Natural killer cell treated with Interleukin-12 subunit alpha and Interleukin-12 subunit beta and Interleukin-15 and Interleukin-18, amount 100 ng/mL, for 72 hours (primary cell): Measurements from ENCODE around the gene HRH3. TPM values are rescaled to one million over a fixed set of nuclear protein-coding genes. Genes with fewer than 3 reads are reported as not detected.
A peak's percentile ranks its signal among the peaks of the same experiment; 100 is the strongest.

Experiments used
- ATAC-seq, 2 donors: fragments of 150-1000 bp; cut with Tn5 transposase in 1 of 2; sonication (Bioruptor Pico), chemical (Tn5 transposase) in 1 of 2; 2 replicates each; pipeline ENCODE4 v1.10.0; 2021
- DNase-seq: peaks from one replicate; pipeline ENCODE4 v3.0.0; 2022; ENCODE audit warnings: low spot score
- H3K27ac Mint-ChIP-seq, 2 donors: 1 replicate in 1 of 2; 2 replicates in 1 of 2; pipeline ENCODE4 v1.8.0; 2022; ENCODE audit warnings: mixed read lengths in 2 of 2, mild to moderate bottlenecking in 1 of 2, moderate library complexity in 1 of 2
- H3K27me3 Mint-ChIP-seq, 2 donors: 1 replicate in 1 of 2; 2 replicates in 1 of 2; pipeline ENCODE4 v1.8.0; 2022; ENCODE audit warnings: mixed read lengths in 2 of 2
- H3K36me3 Mint-ChIP-seq: one replicate; pipeline ENCODE4 v1.8.0; 2022; ENCODE audit warnings: mixed read lengths
- H3K4me1 Mint-ChIP-seq, 2 donors: 1 replicate in 1 of 2; 2 replicates in 1 of 2; pipeline ENCODE4 v1.8.0; 2022; ENCODE audit warnings: low read depth in 2 of 2, mixed read lengths in 2 of 2, mild to moderate bottlenecking in 1 of 2
- H3K4me3 Mint-ChIP-seq: one replicate; pipeline ENCODE4 v1.8.0; 2022; ENCODE audit warnings: mixed read lengths
- H3K9me3 Mint-ChIP-seq: 2 replicates; pipeline ENCODE4 v1.8.0; 2022; ENCODE audit warnings: mixed read lengths
- total RNA-seq, 2 donors: library from RNA; stranded (reverse); gene quantifications; one replicate each; pipeline ENCODE4 v1.2.3, GENCODE V29; 2022

HRH3 gene
- total RNA-seq, 2 donors from 2014 or later, result not detected

DNA sequence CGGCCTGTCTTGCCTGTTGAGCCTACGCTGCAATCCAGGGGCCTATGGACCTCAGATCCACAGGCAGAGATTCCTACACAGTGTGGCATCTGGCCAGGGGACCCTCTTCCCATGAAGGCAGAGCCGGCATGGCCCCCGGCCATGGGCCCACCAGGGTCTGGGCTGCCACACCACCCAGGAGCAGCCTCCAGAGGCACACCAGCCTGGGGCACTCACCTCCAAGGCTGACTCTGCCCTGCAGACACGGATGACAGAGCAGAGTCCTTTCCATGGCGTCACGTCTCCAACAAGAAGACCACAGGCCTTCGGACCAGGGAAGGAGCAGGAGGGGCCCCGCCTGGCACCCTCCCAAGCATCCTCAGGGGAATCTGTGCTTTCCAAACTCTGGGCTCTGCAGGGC lies 3.5 kb upstream of the HRH3 start:
- DNase-seq, result no peak
- H3K36me3 Mint-ChIP-seq, result no peaks in the 10 kb centered on the region
- H3K4me1 Mint-ChIP-seq, result peaks cover 0 to 5% of the 10 kb centered on the region in 2 donors
- peaks cover 22 to 26% of the 10 kb centered on the region in 2 donors for H3K27me3 Mint-ChIP-seq
- ATAC-seq, result no peak
- H3K9me3 Mint-ChIP-seq, result no peaks in the 10 kb centered on the region
- no peak overlapping the region for H3K27ac Mint-ChIP-seq
- H3K4me3 Mint-ChIP-seq, result no peak overlapping the region

DNA sequence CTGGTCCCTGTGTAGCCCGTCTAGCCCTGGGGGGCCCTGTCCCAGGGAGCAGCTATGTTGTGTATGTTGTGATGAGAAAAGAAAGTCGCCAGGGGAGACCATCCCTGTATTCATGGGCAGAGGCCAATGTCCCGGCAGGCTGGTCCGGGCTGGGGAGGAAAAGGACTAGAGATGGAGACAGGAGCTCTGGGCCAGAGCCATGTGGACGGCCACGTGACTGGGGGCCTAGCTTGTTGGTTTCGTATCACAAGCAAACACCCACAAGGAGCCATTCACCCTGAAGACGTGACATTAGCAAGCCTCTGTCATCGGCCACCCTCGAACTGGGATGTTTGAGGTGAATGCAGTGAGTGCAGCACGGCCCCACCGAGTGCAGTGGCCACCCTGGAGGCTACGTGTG lies 2.9 kb upstream of the HRH3 start:
- Mint-ChIP-seq H3K4me1 (peaks cover 0 to 5% of the 10 kb centered on the region in 2 donors), H3K9me3 (no peaks in the 10 kb centered on the region), H3K27ac (no peak overlapping the region), H3K36me3 (no peaks in the 10 kb centered on the region), H3K4me3 (no peak overlapping the region), H3K27me3 (peaks cover 22 to 26% of the 10 kb centered on the region in 2 donors)
- DNase-seq (no peak), ATAC-seq (no peak)

DNA sequence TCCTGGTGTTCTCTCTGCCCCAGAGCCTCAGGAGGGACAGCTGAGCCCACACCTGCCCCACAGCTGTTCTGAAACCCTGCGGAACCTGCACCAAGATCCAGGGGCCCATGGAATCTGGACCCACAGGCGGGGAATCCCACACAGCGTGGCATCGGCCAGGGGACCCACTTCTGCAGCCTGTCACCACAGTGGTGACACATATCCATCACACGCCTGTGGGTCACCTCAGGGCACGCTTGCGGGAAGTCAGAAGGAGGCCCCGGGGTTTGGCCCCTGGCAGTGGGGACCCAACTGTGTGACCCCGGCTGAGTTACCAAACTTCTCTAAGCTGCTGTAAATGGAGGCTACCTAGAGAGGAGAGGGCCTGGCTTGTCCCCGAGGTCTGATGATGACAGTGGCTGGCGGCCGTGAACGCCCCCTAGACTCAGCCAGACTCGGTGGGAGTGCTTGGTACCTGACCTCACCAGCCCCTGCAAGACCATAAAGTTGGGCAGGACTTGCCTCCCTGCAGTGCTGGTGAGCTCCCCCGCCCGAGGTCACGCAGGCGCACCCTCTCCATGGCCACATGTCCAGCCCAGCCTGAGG lies 2.3 kb upstream of the HRH3 start:
- Mint-ChIP-seq H3K4me3 (no peak overlapping the region), H3K27me3 (peaks cover 22 to 26% of the 10 kb centered on the region in 2 donors), H3K36me3 (no peaks in the 10 kb centered on the region), H3K27ac (no peak overlapping the region), H3K9me3 (no peaks in the 10 kb centered on the region), H3K4me1 (peaks cover 0 to 5% of the 10 kb centered on the region in 2 donors)
- no peak for ATAC-seq
- DNase-seq, result no peak

DNA sequence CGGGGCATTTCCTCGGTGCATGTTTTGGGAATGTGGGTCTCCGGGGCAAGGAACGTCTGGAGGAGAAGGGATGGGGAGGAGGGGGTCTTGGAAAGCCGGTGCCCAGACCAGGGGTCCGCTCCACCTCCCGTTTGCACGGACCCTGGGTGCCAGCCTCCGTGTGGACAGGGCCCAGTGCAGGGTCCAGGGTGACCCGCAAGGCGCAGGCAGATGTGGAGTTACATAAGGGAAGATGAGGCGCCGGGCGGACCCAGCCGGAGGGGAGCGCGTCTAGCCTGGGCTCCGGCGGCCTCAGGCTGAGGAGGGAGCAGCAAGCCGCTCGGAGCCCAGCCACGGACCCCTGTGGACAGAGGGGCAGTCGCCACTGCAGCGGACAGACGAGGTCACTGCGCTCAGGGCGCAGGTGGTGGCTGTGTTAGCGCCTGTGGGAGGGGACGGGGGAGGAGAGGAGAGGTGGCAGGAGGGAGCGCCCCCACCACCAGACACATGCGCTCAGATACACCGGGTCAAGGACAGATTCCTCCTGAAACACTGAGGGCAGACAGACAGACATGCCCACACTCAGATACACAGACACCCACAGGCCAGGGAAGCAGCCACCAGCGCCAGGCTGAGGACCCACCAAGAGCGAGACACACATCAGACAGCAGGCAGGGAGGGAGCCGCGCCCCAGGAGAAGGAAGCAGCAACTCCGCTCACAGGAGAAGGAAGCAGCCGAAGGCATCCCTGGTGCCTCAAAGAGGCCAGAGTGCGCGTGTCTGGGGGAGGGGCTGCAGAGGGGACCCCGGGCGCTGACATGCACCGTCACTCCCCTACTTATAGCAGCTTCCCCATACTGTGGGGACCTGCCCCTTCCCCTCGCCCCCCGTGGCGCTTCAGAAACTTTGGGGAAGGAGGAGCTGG lies 839 bp upstream of the HRH3 start:
- no peak overlapping the region for H3K27ac Mint-ChIP-seq
- H3K9me3 Mint-ChIP-seq, result no peaks in the 10 kb centered on the region
- no peak for ATAC-seq
- no peaks in the 10 kb centered on the region for H3K36me3 Mint-ChIP-seq
- no peak overlapping the region for H3K4me3 Mint-ChIP-seq
- peaks cover 0 to 5% of the 10 kb centered on the region in 2 donors for H3K4me1 Mint-ChIP-seq
- H3K27me3 Mint-ChIP-seq, result peaks cover 19 to 23% of the 10 kb centered on the region in 2 donors
- no peak for DNase-seq

DNA sequence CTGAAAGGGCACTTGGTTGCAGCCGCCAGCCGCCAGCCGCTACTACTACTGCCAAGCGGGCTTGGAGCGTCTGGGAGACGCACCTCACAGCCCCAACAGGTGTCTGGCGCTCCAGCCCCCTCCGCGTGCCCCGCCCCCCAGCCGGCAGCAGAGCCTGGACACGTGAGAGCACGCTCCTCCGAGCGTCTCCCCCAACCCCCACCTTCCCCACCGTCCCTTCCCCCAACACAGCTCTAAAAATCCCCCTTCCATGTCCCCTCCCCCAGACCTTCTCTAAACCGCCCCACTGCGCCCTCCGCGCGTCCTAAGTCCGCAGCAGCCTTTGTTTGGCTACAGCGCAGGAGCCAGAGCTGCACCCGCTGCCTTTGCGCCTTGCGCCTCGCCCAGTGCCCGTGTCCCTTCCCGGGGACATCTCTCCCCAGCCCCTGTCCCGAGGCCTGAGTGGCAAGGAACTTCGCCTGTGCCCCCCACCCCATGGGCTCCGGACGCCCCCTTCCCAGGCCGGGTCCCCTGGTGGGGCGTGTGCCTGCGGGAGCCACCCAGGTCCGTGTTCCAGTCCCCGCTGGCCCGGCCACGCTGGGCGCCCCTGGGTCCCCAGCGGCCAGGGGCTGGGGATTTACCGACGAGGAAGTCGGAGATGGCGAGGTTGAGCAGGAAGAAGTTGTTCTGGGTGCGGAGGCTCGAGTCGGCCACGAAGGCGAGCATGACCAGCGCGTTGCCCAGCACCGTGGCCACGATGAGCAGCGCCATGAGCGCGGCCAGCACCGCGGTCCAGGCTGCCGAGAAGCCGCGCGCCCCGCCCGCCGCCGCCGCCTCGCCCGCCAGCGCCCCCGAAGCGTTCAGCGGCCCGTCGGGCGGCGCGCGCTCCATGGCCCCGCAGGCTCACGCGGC lies 732 bp downstream of the HRH3 start:
- Mint-ChIP-seq H3K27me3 (peaks cover 10 to 20% of the 10 kb centered on the region in 2 donors), H3K27ac (no peak overlapping the region), H3K4me3 (no peak overlapping the region), H3K9me3 (no peaks in the 10 kb centered on the region), H3K36me3 (no peaks in the 10 kb centered on the region), H3K4me1 (peaks cover 0 to 5% of the 10 kb centered on the region in 2 donors)
- DNase-seq (no peak), ATAC-seq (peak in 1 of 2 donors; percentile 19)

DNA sequence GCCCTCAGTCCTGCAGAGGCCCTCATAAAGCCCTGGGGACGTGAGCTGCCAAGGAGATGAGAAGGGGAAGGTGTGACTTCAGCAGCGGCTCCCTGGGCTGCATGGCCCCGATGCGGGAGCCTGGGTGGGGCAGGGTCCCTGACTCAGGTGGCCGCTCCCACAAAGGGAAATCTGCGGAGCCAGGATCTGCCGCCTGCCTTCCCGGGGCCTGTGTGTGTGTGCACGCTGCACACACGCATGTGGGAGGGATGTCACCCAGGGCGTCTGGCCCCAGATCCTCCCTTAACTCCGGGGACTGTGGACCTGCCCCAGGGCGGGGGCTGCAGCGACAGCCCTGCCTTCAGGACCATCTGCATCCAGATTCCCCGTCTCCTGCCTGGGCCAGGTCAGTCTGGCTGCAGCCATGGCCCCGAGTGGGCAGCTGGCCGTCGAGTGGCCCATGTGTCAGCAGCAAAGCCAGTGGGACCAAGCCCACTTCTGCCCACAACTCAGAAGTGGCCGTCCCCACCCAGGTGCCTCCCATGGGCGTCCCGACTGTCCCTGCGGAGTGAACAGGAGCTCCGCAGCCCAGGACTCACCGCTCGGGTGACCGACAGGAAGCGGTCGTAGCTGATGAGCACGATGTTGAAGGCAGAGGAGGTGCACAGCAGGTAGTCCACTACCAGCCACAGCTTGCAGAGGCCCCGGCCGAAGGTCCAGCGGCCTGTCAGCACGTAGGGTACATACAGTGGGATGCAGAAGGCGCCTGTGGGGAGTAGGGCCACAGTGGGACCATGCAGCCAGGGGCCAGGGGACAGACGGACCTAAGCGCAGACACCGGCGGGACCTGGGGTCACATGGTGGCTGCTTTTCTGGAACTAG lies 1.9 kb downstream of the HRH3 start:
- no peak overlapping the region for H3K27ac Mint-ChIP-seq
- H3K4me3 Mint-ChIP-seq, result peak overlapping the region; percentile 15
- no peaks in the 10 kb centered on the region for H3K36me3 Mint-ChIP-seq
- no peaks in the 10 kb centered on the region for H3K9me3 Mint-ChIP-seq
- ATAC-seq (no peak), DNase-seq (no peak)
- peaks cover 0 to 5% of the 10 kb centered on the region in 2 donors for H3K4me1 Mint-ChIP-seq
- H3K27me3 Mint-ChIP-seq, result peaks cover 9 to 18% of the 10 kb centered on the region in 2 donors

DNA sequence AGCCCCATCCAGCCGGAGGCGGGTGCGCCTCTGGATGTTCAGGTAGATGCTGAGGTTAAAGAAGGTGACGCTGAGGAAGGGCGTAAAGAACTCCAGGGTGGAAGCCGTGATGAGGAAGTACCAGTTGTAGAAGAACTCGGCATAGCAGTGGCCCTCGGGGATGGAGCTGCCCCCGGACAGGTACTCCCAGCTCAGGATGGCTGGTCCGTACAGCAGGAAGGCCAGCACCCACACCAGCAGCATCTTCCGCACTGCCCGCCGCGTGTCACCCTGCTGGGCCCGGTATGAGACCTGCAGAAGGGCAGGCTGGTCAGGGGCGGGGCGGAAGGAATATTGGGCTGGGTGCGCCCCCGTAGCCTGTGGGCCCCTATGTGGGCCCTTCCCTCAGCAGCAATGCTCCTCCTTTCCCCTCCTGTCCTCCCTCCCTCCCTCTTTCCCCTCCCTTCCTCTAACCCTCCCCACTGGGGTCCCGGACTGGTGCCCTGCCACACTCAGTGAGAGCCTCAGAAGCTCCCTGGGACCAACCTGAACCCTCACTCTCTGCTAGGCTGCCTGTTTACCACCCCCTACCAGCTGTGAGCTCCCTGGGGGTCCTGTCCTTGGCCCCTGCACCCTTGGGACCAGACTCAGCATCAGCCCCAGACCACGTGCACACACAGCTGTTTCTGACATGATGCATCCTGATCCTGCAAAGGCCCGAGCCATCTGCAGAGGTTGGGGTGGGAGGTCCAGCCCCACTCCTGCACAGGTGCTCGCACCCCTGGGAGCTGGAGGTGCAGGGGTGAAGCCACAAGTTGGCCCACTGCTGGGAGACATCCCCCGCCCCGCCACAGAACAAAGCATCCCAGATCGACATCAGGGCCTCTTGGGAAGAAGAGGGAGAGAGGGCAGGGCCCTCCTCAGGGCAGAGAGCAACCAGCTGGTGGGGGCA lies 3.2 kb downstream of the HRH3 start:
- ATAC-seq, result no peak
- H3K4me1 Mint-ChIP-seq, result peaks cover 0 to 5% of the 10 kb centered on the region in 2 donors
- H3K27me3 Mint-ChIP-seq, result peaks cover 9 to 15% of the 10 kb centered on the region in 2 donors
- no peak for DNase-seq
- no peaks in the 10 kb centered on the region for H3K36me3 Mint-ChIP-seq
- no peak overlapping the region for H3K4me3 Mint-ChIP-seq
- no peaks in the 10 kb centered on the region for H3K9me3 Mint-ChIP-seq
- no peak overlapping the region for H3K27ac Mint-ChIP-seq

DNA sequence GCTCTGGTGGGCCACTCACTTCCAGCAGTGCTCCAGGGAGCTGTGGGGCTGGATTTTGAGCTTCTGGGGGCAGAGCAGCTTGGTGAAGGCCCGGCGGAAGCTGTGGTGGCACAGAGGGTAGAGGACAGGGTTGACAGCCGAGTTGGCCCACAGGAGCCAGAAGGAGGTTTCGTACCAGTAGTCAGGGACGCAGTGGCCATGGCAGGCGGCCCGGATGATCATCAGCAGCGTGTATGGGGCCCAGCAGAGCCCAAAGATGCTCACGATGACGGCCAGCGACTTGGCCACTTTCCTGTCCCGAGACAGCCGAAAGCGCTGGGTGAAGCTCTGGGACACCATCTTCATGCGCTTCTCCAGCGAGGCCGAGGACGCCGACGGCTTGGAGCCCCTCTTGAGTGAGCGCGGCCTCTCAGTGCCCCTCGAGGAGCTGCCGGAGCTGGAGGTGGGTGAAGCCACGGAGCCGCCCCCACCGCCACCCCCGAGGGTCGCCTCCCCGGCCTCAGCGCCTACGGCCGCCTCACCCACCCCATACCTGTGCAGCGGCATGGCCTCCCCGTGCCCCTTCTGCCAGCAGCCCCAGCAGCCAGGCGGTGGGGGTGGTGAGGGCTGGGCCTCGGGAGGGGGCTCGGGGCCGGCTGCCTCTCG lies 4.0 kb downstream of the HRH3 start:
- Mint-ChIP-seq H3K27me3 (peaks cover 4 to 12% of the 10 kb centered on the region in 2 donors), H3K9me3 (no peaks in the 10 kb centered on the region), H3K4me3 (no peak overlapping the region), H3K36me3 (no peaks in the 10 kb centered on the region), H3K4me1 (peaks cover 0 to 4% of the 10 kb centered on the region in 2 donors), H3K27ac (no peak overlapping the region)
- DNase-seq (no peak), ATAC-seq (no peak)

DNA sequence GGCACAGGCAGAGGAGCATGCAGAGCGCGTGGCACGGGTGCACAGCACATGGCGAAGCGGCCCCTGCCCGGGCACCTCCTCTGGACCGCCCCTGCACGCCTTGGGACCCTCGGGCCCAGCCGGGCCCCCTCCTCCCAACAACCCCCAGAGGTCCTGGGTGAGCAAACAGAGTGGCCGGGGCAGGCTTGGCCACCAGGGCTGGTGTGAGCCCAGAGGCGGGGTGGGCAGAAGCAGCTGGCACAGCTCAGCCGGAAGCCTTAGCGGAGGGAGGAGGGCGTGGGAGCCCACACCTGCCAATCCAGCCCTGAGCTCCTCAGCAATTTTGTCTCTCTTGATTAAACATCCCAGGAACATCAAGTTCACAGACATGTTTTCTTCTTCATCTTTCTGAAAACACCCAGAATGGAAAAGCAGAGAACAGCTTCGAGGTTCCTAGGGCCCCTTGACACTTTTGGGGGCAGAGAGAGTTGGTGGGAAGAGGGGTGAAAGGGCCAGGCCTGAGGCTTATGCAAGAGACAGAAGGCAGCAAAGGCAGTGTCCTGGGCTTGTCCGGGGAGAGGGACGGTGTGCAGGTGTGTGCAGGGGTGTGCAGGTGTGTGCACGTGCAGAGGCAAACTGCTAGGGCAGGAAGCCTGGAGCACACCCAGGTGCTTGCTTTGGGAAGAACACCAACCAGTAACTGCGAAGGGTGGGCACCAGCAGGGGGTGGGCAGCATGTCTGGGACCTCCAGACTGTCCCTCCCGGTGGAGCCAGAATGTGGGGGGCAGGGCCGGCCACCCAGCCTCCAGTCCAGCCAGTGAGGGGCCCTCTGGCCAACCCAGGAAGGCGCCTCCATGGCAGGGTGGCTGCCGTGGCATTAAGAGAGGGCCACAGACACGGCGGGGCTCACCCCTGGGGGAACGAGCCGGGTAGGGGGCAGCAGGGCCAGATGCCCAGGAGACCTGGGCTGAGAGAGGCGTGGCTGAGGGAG lies 4.8 kb downstream of the HRH3 start:
- no peak overlapping the region for H3K4me3 Mint-ChIP-seq
- peaks cover 0 to 10% of the 10 kb centered on the region in 2 donors for H3K27me3 Mint-ChIP-seq
- H3K27ac Mint-ChIP-seq, result no peak overlapping the region

DNA sequence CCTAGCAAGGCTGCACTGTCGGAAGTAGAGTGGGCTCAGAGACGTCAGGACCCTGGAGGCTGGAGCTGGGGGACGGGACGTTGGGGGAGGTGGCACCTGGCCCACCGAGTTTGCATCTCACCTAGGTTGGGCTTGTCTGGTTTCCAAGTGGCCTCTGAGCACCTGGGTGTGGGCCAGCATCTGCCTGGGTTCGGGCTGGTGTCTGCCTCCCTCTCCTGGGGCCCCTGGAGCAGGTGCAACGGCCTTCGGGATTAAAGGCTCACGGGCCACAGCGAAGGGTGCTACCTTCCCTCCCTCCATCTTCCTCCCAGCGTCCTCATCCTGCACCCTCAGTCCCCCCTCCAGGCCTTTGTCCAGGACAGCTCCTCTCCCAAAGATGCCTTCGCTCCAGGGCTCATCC lies 6.0 kb downstream of the HRH3 start:
- peaks cover 0 to 8% of the 10 kb centered on the region in 2 donors for H3K27me3 Mint-ChIP-seq
- no peaks in the 10 kb centered on the region for H3K36me3 Mint-ChIP-seq
- H3K9me3 Mint-ChIP-seq, result no peaks in the 10 kb centered on the region
- ATAC-seq, result no peak
- DNase-seq, result no peak
- peaks cover 0 to 2% of the 10 kb centered on the region in 2 donors for H3K4me1 Mint-ChIP-seq
- no peak overlapping the region for H3K4me3 Mint-ChIP-seq
- H3K27ac Mint-ChIP-seq, result no peak overlapping the region

More for the DNA sequence above, 4.8 kb downstream of the HRH3 start:
- ATAC-seq (no peak), DNase-seq (no peak)
- H3K36me3 Mint-ChIP-seq, result no peaks in the 10 kb centered on the region
- no peaks in the 10 kb centered on the region for H3K9me3 Mint-ChIP-seq
- H3K4me1 Mint-ChIP-seq, result peaks cover 0 to 2% of the 10 kb centered on the region in 2 donors

DNA sequence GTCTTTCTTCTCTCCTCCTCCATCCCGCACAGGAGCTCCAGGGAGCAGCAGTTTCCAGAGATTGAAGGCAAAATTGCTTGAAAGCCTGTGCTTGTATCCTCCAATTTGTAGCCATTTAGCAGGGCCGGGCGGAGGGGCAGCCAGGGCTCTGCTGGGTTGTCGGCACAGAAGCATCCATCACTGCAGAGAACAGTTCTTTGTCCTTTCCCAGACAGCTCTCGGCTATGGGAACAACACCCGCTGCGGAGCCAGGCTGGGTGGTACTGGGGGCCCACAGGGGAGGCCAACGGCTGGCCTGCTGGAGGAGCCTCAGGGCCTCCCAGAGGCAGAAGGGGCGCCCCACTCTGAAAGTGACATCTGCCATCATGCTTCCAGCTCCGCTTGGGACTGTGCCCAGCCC lies 7.8 kb downstream of the HRH3 start:
- Mint-ChIP-seq H3K36me3 (no peaks in the 10 kb centered on the region), H3K27me3 (peaks cover 0 to 6% of the 10 kb centered on the region in 2 donors), H3K4me3 (no peak overlapping the region), H3K4me1 (no peaks in the 10 kb centered on the region), H3K27ac (no peak overlapping the region), H3K9me3 (no peaks in the 10 kb centered on the region)
- DNase-seq, result no peak
- no peak for ATAC-seq
